Ovary (tissue), 9 donors: ENCODE measurements around the gene DNAH8. TPM values are rescaled to one million over a fixed set of nuclear protein-coding genes. Genes with fewer than 3 reads are reported as not detected.

ENCODE experiments used
- DNase-seq, 5 donors: peaks; one replicate each; pipeline ENCODE4 v3.0.0-alpha.2; 2019 to 2020
- H3K27ac ChIP-seq, 2 donors: fragments of 200-600 bp; one replicate each; pipeline versions ENCODE4 v1.5.1 to v1.8.0; 2019 to 2022
- H3K27me3 ChIP-seq: fragments of 200-600 bp; one replicate; pipeline ENCODE4 v1.8.0; 2022
- H3K36me3 ChIP-seq: fragments of 200-600 bp; sonication (generic); one replicate; pipeline ENCODE4 v1.5.1; 2019
- H3K4me1 ChIP-seq: one replicate; pipeline ENCODE4 v1.8.1; 2013; ENCODE audit warnings: mild to moderate bottlenecking, moderate library complexity; ENCODE audit not compliant: insufficient read depth
- H3K4me3 ChIP-seq: fragments of 200-600 bp; sonication (generic); one replicate; pipeline ENCODE4 v1.5.1; 2017
- H3K9me3 ChIP-seq, 2 donors: fragments of 200-600 bp in 1 of 2; sonication (generic) in 1 of 2; one replicate each; pipeline versions ENCODE4 v1.5.1 to v1.8.1; 2013 to 2019; ENCODE audit warnings: mild to moderate bottlenecking in 1 of 2, moderate library complexity in 1 of 2
- EP300 ChIP-seq: sonication (generic); formaldehyde crosslinking; IDR thresholded peaks from one replicate; pipeline ENCODE4 v1.6.1; 2017; ENCODE audit warnings: antibody characterized with exemption
- POLR2A ChIP-seq: fragments of 450-650 bp; IDR thresholded peaks from one replicate; pipeline ENCODE4 v1.6.1; 2017; ENCODE audit warnings: antibody characterized with exemption, mild to moderate bottlenecking, moderate library complexity
- WGBS, 3 donors: extraction: QIAGEN DNeasy Blood & Tissue Kit in 1 of 3; methylation state at CpG; one replicate each; pipeline versions ENCODE4 v1.1.5 to v1.1.7; 2013 to 2017; 5-methylcytosine and 5-hydroxymethylcytosine counted together
- intact Hi-C, 4 donors: fragments of 100-400 bp; cut with DNase I; formaldehyde crosslinking; loops; one replicate each; pipeline versions ENCODE4 v1.11.0 to v1.15.1; 2022 to 2023
- polyA plus RNA-seq, 2 donors: library from polyadenylated mRNA; stranded (reverse); fragments of 200-250 nt in 1 of 2; fragments of 350-450 nt in 1 of 2; fragmentation: Illumina TruSeq in 1 of 2; extraction: RNeasy Lipid Tissue Mini Kit (QIAGEN cat#74804) in 1 of 2; gene quantifications; one replicate each; pipeline ENCODE4 v1.2.3, GENCODE V29; 2013 to 2014
- total RNA-seq, 7 donors: library from RNA; depleted of rRNA in 2 of 7; stranded (reverse); fragments of >200 nt in 2 of 7; fragmentation: NEBNext Ultra II Directional in 3 of 7; extraction: Animal tissue kit (Norgen Biotek cat#: 25700) in 3 of 7; gene quantifications; one replicate each; pipeline versions ENCODE4 v1.1.0 to v1.2.4, GENCODE V29; 2016 to 2023
- TF ChIP-seq, protein P1 (sequence below), 3 donors: fragments of 450-650 bp in 2 of 3; fragments of 200-600 bp in 1 of 3; IDR thresholded peaks; one replicate each; pipeline versions ENCODE4 v1.5.1 to v1.8.0; 2016 to 2022; ENCODE audit warnings: antibody characterized with exemption in 3 of 3, mild to moderate bottlenecking in 1 of 3
- donor health status: DM: no; HTN: no; CAD: no; lungs with moderate emphysema.
- donor health status: DM: no; HTN: no; CAD: no.
- donor health status: Bipolar disorder and iron deficiency.
- donor health status: DM: yes; HTN: yes; CAD: no.
- donor health status: DM: no; HTN: no; CAD: no.
- donor health status: DM: yes; HTN: yes; CAD: no.

The DNAH8 gene
- total and polyA plus RNA-seq, 9 donors, result under 0.01 to 0.08 (median 0.01) TPM; not detected in 4

- Histone ChIP-seq H3K36me3 (no peaks in the 10 kb centered on the region), H3K9me3 (no peaks in the 10 kb centered on the region), H3K27me3 (no peaks in the 10 kb centered on the region), H3K27ac (no peak overlapping the region), H3K4me1 (peaks cover 9% of the 10 kb centered on the region), H3K4me3 (no peak overlapping the region)
- no peak for DNase-seq
- intact Hi-C loops, result loop anchor here in 1 of 4 donors (5.0 kb wide), 1 partner anchor 1340 kb away; no protein-coding TSS in a partner anchor
- 55 to 62% (median 57%) methylated on average over 2 of the region's 2 CpGs for WGBS, 3 donors
- TF ChIP-seq, protein P1, sequence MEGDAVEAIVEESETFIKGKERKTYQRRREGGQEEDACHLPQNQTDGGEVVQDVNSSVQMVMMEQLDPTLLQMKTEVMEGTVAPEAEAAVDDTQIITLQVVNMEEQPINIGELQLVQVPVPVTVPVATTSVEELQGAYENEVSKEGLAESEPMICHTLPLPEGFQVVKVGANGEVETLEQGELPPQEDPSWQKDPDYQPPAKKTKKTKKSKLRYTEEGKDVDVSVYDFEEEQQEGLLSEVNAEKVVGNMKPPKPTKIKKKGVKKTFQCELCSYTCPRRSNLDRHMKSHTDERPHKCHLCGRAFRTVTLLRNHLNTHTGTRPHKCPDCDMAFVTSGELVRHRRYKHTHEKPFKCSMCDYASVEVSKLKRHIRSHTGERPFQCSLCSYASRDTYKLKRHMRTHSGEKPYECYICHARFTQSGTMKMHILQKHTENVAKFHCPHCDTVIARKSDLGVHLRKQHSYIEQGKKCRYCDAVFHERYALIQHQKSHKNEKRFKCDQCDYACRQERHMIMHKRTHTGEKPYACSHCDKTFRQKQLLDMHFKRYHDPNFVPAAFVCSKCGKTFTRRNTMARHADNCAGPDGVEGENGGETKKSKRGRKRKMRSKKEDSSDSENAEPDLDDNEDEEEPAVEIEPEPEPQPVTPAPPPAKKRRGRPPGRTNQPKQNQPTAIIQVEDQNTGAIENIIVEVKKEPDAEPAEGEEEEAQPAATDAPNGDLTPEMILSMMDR (IDR thresholded peaks at IDR 0.05), result no peak
- TF ChIP-seq EP300, result no peak
- TF ChIP-seq POLR2A, result no peak
Observed at GRCh38 chr6:38687043-38687353, 28.1 kb upstream of the DNAH8 start.

GRCh38 chr6:38687549-38687948 lies 27.6 kb upstream of the DNAH8 start:
- Histone ChIP-seq H3K4me1 (peaks cover 9% of the 10 kb centered on the region), H3K27me3 (no peaks in the 10 kb centered on the region), H3K9me3 (no peaks in the 10 kb centered on the region), H3K36me3 (no peaks in the 10 kb centered on the region), H3K27ac (no peak overlapping the region), H3K4me3 (no peak overlapping the region)
- no peak for DNase-seq
- intact Hi-C loops, result loop anchor here in 1 of 4 donors (5.0 kb wide), 1 partner anchor 1340 kb away; no protein-coding TSS in a partner anchor
- WGBS, 3 donors, result 88 to 100% (median 95%) methylated on average over 1 of the region's 1 CpG
- TF ChIP-seq POLR2A (no peak), EP300 (no peak)
- TF ChIP-seq, protein P1 (IDR thresholded peaks at IDR 0.05), result no peak

- TF ChIP-seq POLR2A (no peak), EP300 (no peak)
- TF ChIP-seq, protein P1 (IDR thresholded peaks at IDR 0.05), result no peak
- 84 to 92% (median 85%) methylated on average over 6 of the region's 6 CpGs for WGBS, 3 donors
- Histone ChIP-seq H3K4me3 (no peak overlapping the region), H3K9me3 (no peaks in the 10 kb centered on the region), H3K27ac (no peak overlapping the region), H3K4me1 (peaks cover 9% of the 10 kb centered on the region), H3K27me3 (no peaks in the 10 kb centered on the region), H3K36me3 (no peaks in the 10 kb centered on the region)
- intact Hi-C loops, result loop anchor here in 1 of 4 donors (5.0 kb wide), 1 partner anchor 1341 kb away; no protein-coding TSS in a partner anchor
- no peak for DNase-seq
Observed at GRCh38 chr6:38688579-38689087, 26.5 kb upstream of the DNAH8 start.

DNA sequence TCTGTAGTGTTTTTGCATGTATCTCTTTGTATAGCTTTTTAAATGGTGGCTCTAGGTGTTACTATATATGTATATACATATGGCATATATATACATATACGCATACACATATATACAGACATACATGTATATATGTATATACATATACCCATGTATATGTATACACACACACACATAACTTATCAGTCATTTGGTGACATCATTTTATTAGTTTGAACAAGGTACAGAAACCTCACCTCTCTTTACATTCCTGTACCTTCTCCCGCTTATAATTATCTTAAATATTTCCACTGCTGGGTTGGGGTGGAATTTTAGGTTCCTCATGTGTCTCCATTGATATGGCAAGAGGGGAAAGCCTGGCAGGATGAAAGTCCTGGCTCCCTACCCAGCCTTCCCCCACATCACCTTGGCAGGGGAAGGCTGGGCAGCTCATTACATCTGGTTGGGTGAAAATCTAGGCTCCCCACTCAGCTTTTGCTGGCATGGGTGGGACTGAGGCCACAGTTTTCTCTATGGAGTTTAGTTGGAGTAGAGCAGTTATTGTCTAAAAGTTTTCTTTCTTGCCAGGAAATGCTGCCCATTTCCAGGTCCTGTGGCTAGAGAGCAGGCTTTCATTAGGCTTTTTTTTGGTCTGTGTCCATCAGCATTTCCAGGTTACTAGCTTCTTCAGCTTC lies 19.7 kb upstream of the DNAH8 start:
- DNase-seq, result no peak
- H3K4me3 ChIP-seq, result no peak overlapping the region
- TF ChIP-seq POLR2A (no peak), EP300 (no peak)
- TF ChIP-seq, protein P1 (IDR thresholded peaks at IDR 0.05), result no peak
- H3K27ac ChIP-seq, result no peak overlapping the region
- H3K27me3 ChIP-seq, result no peaks in the 10 kb centered on the region
- no peaks in the 10 kb centered on the region for H3K36me3 ChIP-seq
- intact Hi-C loops, result no loop called here
- WGBS, 3 donors, result 98 to 99% (median 99%) methylated on average over 2 of the region's 2 CpGs
- H3K4me1 ChIP-seq, result no peaks in the 10 kb centered on the region
- no peaks in the 10 kb centered on the region for H3K9me3 ChIP-seq
